Activated CD4-positive, alpha-beta T cell treated with anti-CD3 and anti-CD28 coated beads, Interleukin-2, Interleukin-4, amounts not matched to agents 100 ng/mL and 50 ng/mL, durations not matched to agents 16 hours and 8 hours (primary cell): ENCODE data around the gene SARS2.

Source experiments
- DNase-seq: peaks from one replicate; pipeline ENCODE4 v3.0.0-alpha.2; 2020; ENCODE audit warnings: low spot score

The SARS2 gene

GRCh38 chr19:38917921-38918491 is 12.6 kb downstream of the SARS2 start:
- DNase-seq: no peak

- DNase-seq: no peak
Observed at GRCh38 chr19:38917516-38917915, 13.0 kb downstream of the SARS2 start.

GRCh38 chr19:38915329-38916321 is 14.9 kb downstream of the SARS2 start:
- DNase-seq: no peak

GRCh38 chr19:38913958-38914357 is 16.6 kb downstream of the SARS2 start:
- no peak for DNase-seq

GRCh38 chr19:38912600-38913514 is 17.7 kb downstream of the SARS2 start:
- no peak for DNase-seq

GRCh38 chr19:38911388-38912001 is 19.1 kb downstream of the SARS2 start:
- no peak for DNase-seq

GRCh38 chr19:38910488-38910887 is 20.1 kb downstream of the SARS2 start:
- no peak for DNase-seq

GRCh38 chr19:38908911-38909310 is 21.7 kb downstream of the SARS2 start:
- DNase-seq: no peak

GRCh38 chr19:38907670-38908069 is 22.9 kb downstream of the SARS2 start:
- no peak for DNase-seq

GRCh38 chr19:38907227-38907626 is 23.3 kb downstream of the SARS2 start:
- no peak for DNase-seq

GRCh38 chr19:38905620-38906019 is 24.9 kb downstream of the SARS2 start:
- DNase-seq: no peak

GRCh38 chr19:38904581-38905539 is 25.7 kb downstream of the SARS2 start:
- DNase-seq: no peak

GRCh38 chr19:38901683-38902082 is 28.9 kb downstream of the SARS2 start:
- no peak for DNase-seq

- no peak for DNase-seq
Observed at GRCh38 chr19:38900743-38901190, 29.8 kb downstream of the SARS2 start.

- DNase-seq: no peak
Observed at GRCh38 chr19:38900202-38900629, 30.3 kb downstream of the SARS2 start.

- DNase-seq: peak; percentile 100
Observed at GRCh38 chr19:38899447-38900201, 30.9 kb downstream of the SARS2 start, which contains the start of the genes NFKBIB and SIRT2. NFKBIB (plus strand) TSS chr19:38899969; CDS start chr19:38900033, 64 bp downstream. SIRT2 (minus strand) TSS chr19:38899618; CDS start chr19:38899521, 97 bp downstream.

GRCh38 chr19:38898788-38899446 is 31.6 kb downstream of the SARS2 start:
- no peak for DNase-seq

- no peak for DNase-seq
Observed at GRCh38 chr19:38894968-38895367, 35.6 kb downstream of the SARS2 start.

- no peak for DNase-seq
Observed at GRCh38 chr19:38893341-38893771, 37.2 kb downstream of the SARS2 start.
